ENCODE results near the gene BMP2K.

DNA sequence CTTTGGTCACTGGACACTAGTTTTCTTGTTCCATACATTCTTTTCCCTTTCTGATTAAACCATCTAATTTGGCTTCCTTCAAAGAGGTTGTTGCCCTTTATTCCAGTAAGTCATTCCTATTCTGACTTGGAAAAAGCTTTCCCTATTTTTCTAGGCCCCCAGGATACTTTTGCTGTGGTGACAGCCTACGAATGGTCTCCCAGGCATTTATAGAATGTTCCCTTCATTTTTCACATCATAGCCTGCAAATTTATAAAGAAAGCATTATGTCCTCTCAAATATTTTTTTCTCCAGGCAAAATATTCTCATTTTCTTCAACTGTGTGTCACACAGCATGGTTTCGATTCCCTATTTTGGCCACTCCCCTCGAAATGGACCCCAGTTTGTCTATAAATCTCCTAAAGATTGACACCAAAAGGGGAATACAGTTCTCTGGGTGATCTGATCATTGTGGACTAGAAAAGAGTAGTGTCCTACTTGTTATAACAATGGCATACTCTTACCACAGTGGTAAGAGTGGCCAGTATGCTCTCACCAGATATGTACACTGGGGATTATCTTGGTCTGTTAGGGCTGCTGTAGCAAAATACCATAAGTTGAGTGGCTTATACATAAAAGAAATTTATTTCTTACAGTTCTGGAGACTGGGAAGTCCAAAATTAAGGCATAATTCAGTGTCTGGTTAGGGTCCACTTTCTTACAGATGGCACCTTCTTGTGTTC is 41.5 kb upstream of the BMP2K start:
- TF ChIP-seq, protein P1, sequence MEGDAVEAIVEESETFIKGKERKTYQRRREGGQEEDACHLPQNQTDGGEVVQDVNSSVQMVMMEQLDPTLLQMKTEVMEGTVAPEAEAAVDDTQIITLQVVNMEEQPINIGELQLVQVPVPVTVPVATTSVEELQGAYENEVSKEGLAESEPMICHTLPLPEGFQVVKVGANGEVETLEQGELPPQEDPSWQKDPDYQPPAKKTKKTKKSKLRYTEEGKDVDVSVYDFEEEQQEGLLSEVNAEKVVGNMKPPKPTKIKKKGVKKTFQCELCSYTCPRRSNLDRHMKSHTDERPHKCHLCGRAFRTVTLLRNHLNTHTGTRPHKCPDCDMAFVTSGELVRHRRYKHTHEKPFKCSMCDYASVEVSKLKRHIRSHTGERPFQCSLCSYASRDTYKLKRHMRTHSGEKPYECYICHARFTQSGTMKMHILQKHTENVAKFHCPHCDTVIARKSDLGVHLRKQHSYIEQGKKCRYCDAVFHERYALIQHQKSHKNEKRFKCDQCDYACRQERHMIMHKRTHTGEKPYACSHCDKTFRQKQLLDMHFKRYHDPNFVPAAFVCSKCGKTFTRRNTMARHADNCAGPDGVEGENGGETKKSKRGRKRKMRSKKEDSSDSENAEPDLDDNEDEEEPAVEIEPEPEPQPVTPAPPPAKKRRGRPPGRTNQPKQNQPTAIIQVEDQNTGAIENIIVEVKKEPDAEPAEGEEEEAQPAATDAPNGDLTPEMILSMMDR (IDR thresholded peaks at IDR 0.05) = no peak
- no peak for TF ChIP-seq POLR2A (IDR thresholded peaks at IDR 0.05)

All from stomach (tissue), 4 donors.